HG03280 (cell line): ENCODE results near the gene RBBP7.

Source experiments
- ATAC-seq: cut with Tn5 transposase; IDR thresholded peaks from one replicate; pipeline ENCODE4 v1.9.1; 2021; ENCODE audit warnings: mild to moderate bottlenecking, moderate library complexity; ENCODE audit not compliant: unreplicated experiment

Gene RBBP7

DNA sequence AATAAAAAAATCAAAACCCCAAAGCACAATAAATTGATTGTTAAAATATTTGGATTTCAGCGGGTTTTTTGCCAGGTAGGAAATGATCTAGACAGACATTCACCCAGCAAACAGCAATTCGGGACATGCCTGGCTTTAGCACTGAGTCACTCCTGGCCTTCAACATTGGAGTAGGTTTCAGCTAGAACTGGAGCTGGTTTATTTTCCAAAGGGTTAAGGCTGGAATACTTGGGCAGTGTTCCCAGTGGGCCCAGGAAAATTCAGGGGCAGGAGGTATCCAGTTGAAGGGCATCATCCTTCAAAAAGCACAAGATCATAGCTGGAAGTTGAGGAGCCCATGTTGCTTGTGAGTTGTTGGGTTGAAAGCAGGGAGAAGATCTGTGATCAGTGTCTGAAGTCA is 42.9 kb downstream of the RBBP7 start:
- no peak for ATAC-seq

DNA sequence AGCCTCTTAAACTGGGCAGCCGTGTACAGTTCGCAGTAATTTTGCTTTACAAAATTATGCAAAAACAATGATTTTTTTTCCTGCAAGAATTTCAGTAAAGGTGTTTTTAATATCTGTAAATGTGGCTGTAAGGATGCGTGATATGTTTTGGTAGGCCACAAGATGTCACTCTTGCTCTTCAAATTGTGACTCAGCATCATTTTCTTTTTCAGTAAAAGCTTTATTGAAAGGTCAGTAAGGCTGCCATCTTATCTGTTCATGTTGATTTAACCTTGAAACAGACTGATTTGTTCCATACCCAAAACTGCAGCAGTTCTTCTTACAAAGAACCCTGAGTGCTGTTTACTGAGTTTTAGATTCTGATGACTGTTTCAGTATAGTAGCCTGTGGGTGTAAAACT is 44.0 kb downstream of the RBBP7 start:
- no peak for ATAC-seq

DNA sequence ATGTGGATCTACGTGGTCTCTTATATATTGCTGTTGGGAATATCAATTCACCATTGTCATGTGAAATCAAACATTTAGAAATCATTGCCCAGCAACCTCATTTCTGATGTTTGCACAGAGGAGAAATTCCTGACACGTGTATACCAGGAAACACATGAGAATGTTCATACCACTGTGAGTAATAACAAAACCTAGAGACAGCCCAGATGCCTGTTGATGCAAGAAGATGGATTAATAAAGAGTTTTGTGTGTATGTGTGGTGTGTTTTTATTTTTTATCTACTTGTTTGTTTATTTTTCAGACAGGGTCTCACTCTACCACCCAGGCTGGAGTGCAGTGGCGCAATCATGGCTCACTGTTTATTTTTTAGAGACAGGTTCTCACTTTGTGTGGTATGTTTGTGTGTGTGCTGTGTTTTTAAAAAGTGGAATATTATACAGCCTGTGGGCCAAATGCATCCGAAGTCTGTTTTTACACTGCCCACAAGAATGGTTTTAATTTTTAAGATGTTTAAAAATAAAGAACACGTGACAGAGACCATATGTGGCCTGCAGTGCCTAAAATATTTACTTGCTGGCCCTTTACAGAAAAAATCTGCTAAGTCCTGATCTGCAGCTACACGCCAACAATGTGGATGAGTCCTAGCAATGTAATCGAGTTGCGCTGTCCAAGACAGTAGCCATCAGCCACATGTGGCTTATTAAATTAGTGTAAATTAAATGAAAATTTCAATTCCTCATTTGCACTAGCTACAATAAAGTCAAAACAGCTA is 44.7 kb downstream of the RBBP7 start:
- ATAC-seq, result no peak

DNA sequence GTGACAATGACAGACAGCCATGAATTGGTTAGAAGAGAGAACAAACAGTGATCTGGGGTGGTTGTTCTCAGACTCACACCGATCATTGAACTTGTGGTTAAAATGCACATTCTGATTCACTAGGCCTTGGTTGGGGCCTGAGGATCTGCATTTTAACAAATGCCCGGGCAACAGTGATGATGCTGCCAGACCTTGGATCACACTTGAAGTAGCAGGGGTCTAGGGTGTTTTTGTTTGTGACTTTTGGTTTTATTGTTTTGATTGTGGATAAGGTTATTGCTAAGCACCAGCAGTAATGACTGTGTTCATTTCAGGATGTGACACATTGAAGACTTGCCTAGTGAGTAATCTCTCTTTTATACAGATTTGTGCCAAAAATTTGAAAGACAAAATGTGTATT is 47.4 kb downstream of the RBBP7 start:
- ATAC-seq, result no peak

DNA sequence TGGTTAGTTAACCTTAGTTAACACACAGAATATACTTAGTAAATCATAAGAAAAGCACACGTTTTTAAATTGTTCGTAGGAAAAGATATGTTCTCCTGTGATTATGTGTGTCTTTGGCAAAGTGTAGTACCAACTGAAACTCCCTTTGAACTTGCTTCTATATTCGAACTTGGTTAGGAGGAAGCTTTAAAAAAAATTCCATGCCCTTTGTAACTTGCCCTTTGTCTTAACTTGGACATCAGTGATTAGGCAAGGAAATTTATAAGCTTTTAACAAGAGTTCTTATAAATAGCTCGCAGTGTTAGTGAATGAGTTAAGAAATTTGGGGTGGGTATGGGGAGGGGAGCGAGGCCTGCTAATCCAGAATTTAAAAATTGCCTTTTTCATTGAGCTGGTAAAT is 50.5 kb downstream of the RBBP7 start:
- ATAC-seq, result no peak

DNA sequence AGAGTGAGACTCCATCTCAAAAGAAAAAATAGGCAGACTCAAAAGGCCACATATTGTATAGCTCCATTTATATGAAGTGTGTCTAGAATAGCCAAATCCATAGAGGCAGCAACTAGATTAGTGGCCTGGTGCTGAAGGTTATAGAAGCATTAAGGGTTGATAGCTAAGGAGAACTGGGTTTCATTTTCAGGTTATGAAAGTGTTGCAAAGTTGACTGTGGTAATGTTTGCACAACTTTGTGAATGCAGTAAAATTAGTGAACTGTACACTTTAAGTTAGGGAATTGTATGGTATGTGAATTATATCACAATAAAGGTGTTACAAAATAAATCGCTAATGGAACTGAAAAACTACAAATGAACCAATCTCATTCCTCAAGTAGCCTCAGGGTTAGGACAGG is 55.6 kb downstream of the RBBP7 start:
- no peak for ATAC-seq

DNA sequence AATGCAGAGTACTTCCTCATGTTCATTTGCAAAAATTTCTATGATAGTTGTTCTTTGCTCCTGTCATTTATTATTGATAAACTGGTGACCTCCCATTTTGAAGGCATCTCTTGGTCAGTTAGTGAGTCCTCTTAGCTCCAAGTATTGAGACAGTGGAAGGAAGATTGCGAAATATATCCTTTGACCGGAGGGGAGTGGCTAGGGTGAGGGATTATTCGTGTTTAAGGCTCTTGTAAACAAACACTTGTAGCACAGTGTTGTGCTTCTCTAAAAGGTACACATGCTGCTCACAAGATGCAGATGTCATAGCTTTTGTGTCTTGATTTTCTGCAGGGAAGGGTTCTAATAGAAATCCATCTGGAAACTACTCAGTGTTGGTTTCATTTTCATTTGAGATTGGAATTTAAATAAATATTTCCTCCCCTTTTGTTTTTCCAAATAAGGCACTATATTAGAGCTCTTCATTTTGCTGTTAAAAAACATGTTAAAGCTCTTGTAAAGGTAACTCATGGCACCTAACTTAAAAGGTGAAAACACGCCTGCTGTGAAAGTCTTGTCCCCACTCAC is 62.1 kb downstream of the RBBP7 start:
- no peak for ATAC-seq

DNA sequence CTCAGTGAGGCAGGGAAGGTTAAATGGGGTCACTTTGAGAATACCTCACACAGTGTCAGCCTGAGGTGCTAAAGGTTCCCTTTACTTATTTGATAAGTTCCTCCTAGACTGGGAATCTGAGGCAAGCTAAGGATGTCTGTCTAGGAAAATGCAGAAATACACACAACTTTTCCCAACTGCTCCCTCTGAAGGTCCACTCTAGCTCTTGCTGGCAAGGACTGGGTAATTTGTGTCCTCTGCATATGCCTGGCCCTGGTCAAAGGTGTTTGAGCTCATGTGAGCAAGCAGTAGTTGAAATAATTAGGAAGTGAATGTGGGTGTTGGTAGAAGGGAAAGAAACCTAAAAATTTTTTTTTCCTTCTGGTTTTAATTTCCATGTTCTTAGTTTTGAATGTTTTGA is 62.6 kb downstream of the RBBP7 start:
- ATAC-seq, result no peak

DNA sequence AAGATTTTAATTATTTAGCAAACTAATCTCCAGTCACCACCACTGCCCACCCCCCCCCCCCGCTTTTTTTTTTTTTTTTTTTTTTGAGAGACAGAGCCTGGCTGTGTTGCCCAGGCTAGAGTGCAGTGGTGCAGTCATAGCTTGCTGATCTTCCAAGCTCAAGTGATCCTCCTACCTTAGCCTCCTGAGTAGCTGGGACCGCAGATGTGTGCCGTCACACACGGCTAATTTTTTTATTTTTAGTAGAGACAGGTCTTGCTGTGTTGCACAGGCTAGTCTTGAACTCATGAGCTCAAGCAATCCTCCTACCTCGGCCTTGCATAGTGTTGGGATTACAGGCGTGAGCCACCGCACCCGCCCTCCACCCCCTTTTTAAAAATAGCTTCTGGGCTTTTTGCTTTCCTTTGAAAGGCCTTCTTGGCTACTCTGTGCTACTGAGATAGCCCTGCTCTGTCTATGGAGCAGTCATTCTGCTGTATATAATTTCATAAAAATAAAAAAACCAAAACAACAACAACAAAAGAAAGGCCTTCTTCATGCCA is 65.2 kb downstream of the RBBP7 start:
- no peak for ATAC-seq

DNA sequence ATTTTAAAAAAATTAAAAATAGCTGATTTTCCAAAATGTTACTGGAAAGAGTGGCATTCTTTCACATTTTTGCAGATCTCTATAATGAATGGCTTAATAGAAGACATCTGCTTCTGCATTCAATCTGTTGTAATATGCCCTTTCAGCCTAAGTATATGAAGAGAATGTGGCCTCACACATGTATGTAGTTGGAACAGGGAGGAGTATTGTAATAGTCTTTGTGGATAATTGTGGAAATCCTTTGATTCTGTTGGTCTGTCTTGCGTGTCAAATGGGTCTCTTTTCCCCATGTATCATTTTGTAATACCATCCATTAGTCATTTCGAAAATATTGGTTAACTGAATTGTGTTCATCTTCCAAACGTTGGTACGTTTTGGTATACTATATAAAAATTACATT is 72.3 kb downstream of the RBBP7 start:
- no peak for ATAC-seq

DNA sequence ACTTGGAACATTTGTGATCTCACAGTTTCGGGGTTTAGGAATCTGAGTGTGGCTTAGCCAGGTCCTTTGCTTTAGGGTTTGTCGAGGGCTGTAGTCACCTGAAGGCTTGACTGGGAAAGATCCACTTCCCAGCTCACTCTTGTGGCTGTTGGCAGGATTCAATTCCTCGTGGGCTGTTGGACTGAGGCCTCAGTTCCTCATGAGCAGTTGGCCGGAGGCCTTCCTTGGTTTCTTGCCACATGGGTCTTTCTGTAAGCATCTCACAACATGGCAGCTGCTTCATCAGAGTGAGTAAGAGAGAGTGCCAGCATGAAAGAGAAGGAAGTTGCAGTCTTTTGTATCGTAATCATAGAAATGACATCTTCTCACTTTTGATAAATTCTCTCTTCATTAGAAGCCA is 72.8 kb downstream of the RBBP7 start:
- ATAC-seq, result no peak

DNA sequence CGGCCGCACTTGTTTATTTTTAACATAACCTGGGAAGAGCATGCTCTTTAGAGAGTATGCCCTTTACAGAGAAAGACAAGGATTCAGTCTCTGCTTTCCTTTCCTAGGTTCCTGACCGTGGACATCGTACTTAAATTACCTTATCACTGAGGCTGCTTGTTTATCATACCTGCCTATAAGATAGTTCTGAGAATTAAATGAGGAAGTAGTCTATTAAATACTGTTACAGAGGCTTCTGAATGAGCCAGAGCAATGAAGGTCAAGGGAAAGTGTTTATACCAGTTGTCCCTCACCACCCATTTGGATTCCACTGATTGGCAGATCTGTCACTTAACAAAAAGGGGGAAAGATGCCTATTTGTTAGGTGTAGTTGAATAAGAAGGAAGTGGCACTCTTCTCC is 73.9 kb downstream of the RBBP7 start:
- ATAC-seq, result no peak
